Panc1 (cell line): Measurements from ENCODE around the gene HTT. TPM values are rescaled to one million over a fixed set of nuclear protein-coding genes. Genes with fewer than 3 reads are reported as not detected.

ENCODE experiments used
- ATAC-seq: fragments of 200-7000 bp; cut with Tn5 transposase; 2 replicates; pipeline ENCODE4 v1.9.1; 2020; ENCODE audit warnings: mild to moderate bottlenecking, moderate library complexity
- BruUV-seq: library from RNA; stranded (reverse); fragments of 400-500 nt; replicated peaks from 2 replicates; lab custom pipeline; 2021; lab: Mats Ljungman, UMichigan
- CTCF ChIA-PET: fragments of 300-600 bp; sonication (Branson Sonifier 250); formaldehyde crosslinking; loops from one replicate; lab custom pipeline; 2022; ENCODE audit warnings: antibody characterized with exemption; lab: Charles Lee
- POLR2A ChIA-PET: fragments of 300-600 bp; sonication (Branson Sonifier 250); formaldehyde crosslinking; loops from one replicate; lab custom pipeline; 2022; ENCODE audit warnings: antibody characterized with exemption; lab: Charles Lee
- DNase-seq: peaks from one replicate; pipeline ENCODE4 v3.0.0-alpha.2; 2010; ENCODE audit warnings: low read depth, low spot score
- H3K27ac ChIP-seq: 2 replicates; pipeline ENCODE4 v1.5.1; 2011; ENCODE audit warnings: mild to moderate bottlenecking, low read length, inconsistent platforms
- H3K27me3 ChIP-seq: fragments of 200-500 bp; sonication (Bioruptor generic); 2 replicates; pipeline ENCODE4 v1.6.0; 2014; ENCODE audit warnings: low read length, inconsistent platforms; ENCODE audit not compliant: control insufficient read depth, insufficient read depth
- H3K36me3 ChIP-seq: fragments of 200-500 bp; sonication (Bioruptor generic); 2 replicates; pipeline ENCODE4 v1.5.1; 2014; ENCODE audit warnings: inconsistent platforms, mild to moderate bottlenecking, low read length, moderate library complexity; ENCODE audit not compliant: control insufficient read depth, insufficient read depth
- H3K4me1 ChIP-seq: 2 replicates; pipeline ENCODE4 v1.5.1; 2011; ENCODE audit warnings: inconsistent platforms, mild to moderate bottlenecking, low read length, moderate library complexity; ENCODE audit not compliant: control insufficient read depth, insufficient read depth
- H3K4me3 ChIP-seq, 2 experiments: 2 replicates each; pipeline ENCODE4 v1.5.1; 2011 to 2012; ENCODE audit warnings: low read depth in 2 of 2, low read length in 2 of 2, mild to moderate bottlenecking in 2 of 2, inconsistent platforms in 1 of 2, moderate library complexity in 1 of 2
- H3K9me3 ChIP-seq: fragments of 200-500 bp; sonication (Bioruptor generic); 2 replicates; pipeline ENCODE4 v1.5.1; 2014; ENCODE audit warnings: low read depth, mild to moderate bottlenecking, inconsistent platforms, low read length, moderate library complexity; ENCODE audit not compliant: control insufficient read depth, insufficient read depth
- POLR2AphosphoS5 ChIP-seq: IDR thresholded peaks from 2 replicates; pipeline ENCODE4 v1.6.1; 2012; ENCODE audit warnings: mild to moderate bottlenecking, low read depth, low read length, moderate library complexity
- REST ChIP-seq, 2 experiments: IDR thresholded peaks; 2 replicates each; pipeline ENCODE4 v1.6.1; 2011 to 2012; ENCODE audit warnings: low read depth in 2 of 2, control low read depth in 1 of 2, low read length in 1 of 2, mild to moderate bottlenecking in 1 of 2, moderate library complexity in 1 of 2; ENCODE audit not compliant: insufficient read depth in 1 of 2
- SIN3A ChIP-seq: IDR thresholded peaks from 2 replicates; pipeline ENCODE4 v1.6.1; 2012; ENCODE audit warnings: low read depth, mild to moderate bottlenecking, low read length, moderate library complexity, borderline replicate concordance; ENCODE audit not compliant: insufficient read depth
- TCF7L2 ChIP-seq: IDR thresholded peaks from 2 replicates; pipeline ENCODE4 v1.6.1; 2011; ENCODE audit warnings: mild to moderate bottlenecking, low read depth, low read length, inconsistent platforms
- in situ Hi-C: cut with HindIII; loops from 2 replicates; pipeline ENCODE4 v1.10.0; 2016; ENCODE audit warnings: low sequenced_read_pairs, low pct_unique_long_range_greater_than_20kb
- intact Hi-C: fragments of 100-400 bp; cut with micrococcal nuclease; formaldehyde crosslinking; loops from one replicate; pipeline ENCODE4 v1.10.0; 2022; ENCODE audit not compliant: unreplicated experiment
- total RNA-seq: library from RNA; stranded (reverse); gene quantifications from one replicate; pipeline ENCODE4 v1.2.1, GENCODE V29; 2021; ENCODE audit not compliant: unreplicated experiment
- TF ChIP-seq, protein P1 (sequence below): fragments of 450-650 bp; IDR thresholded peaks from 2 replicates; pipeline ENCODE4 v1.5.1; 2017; ENCODE audit warnings: mild to moderate bottlenecking

Gene HTT
- total RNA-seq, 1 experiment from 2014 or later, result 24.7 TPM

GRCh38 chr4:3237712-3238560 lies 163.5 kb downstream of the HTT start:
- Histone ChIP-seq H3K36me3 (no peaks in the 10 kb centered on the region), H3K9me3 (no peaks in the 10 kb centered on the region), H3K27ac (no peak overlapping the region), H3K27me3 (no peaks in the 10 kb centered on the region), H3K4me1 (no peaks in the 10 kb centered on the region), H3K4me3 (no peak overlapping the region)
- DNase-seq (no peak), ATAC-seq (no peak)
- in situ Hi-C loops (no loop called here), intact Hi-C loops (no loop called here)
- TF ChIP-seq TCF7L2 (no peak), SIN3A (no peak), POLR2AphosphoS5 (no peak), REST (IDR thresholded peaks at IDR 0.05; ENCODE audit: insufficient read depth in 1 of 2, low read depth in 2 of 2, low read length in 1 of 2) (no peak)
- TF ChIP-seq, protein P1, sequence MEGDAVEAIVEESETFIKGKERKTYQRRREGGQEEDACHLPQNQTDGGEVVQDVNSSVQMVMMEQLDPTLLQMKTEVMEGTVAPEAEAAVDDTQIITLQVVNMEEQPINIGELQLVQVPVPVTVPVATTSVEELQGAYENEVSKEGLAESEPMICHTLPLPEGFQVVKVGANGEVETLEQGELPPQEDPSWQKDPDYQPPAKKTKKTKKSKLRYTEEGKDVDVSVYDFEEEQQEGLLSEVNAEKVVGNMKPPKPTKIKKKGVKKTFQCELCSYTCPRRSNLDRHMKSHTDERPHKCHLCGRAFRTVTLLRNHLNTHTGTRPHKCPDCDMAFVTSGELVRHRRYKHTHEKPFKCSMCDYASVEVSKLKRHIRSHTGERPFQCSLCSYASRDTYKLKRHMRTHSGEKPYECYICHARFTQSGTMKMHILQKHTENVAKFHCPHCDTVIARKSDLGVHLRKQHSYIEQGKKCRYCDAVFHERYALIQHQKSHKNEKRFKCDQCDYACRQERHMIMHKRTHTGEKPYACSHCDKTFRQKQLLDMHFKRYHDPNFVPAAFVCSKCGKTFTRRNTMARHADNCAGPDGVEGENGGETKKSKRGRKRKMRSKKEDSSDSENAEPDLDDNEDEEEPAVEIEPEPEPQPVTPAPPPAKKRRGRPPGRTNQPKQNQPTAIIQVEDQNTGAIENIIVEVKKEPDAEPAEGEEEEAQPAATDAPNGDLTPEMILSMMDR, result no peak
- POLR2A ChIA-PET, result no interaction called here
- CTCF ChIA-PET, result no interaction called here
- no TSS peak for BruUV-seq

DNA sequence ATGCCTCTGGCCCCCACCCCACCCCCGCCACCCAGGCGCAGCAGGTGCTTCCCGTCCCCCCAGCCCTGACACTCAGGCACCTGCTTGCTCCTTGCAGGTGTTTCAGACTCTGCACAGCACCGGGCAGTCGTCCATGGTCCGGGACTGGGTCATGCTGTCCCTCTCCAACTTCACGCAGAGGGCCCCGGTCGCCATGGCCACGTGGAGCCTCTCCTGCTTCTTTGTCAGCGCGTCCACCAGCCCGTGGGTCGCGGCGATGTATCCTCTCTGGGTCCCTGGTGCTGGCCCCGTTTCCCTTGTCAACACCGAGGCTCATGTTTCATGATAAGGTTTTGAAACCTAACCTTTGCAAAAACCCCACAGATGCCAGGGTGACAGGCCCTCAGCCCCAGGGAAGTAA lies 164.2 kb downstream of the HTT start:
- intact Hi-C loops, result no loop called here
- Histone ChIP-seq H3K36me3 (no peaks in the 10 kb centered on the region), H3K27me3 (no peaks in the 10 kb centered on the region), H3K27ac (no peak overlapping the region), H3K4me1 (no peaks in the 10 kb centered on the region), H3K9me3 (no peaks in the 10 kb centered on the region), H3K4me3 (no peak overlapping the region)
- ChIA-PET POLR2A (no interaction called here), CTCF (no interaction called here)
- no peak for TF ChIP-seq REST (IDR thresholded peaks at IDR 0.05; ENCODE audit: insufficient read depth in 1 of 2, low read depth in 2 of 2, low read length in 1 of 2)
- TF ChIP-seq SIN3A, result no peak
- no peak for TF ChIP-seq TCF7L2
- TF ChIP-seq, protein P1, result no peak
- TF ChIP-seq POLR2AphosphoS5, result no peak
- no TSS peak for BruUV-seq
- DNase-seq (no peak), ATAC-seq (no peak)
- in situ Hi-C loops, result no loop called here
